Spleen (tissue), 11 donors: ENCODE results near the gene GTF3C5. TPM values are rescaled to one million over a fixed set of nuclear protein-coding genes. Genes with fewer than 3 reads are reported as not detected.

Source experiments
- DNase-seq: peaks from one replicate; pipeline ENCODE4 v3.0.0-alpha.2; 2020
- H3K27ac ChIP-seq, 8 donors: fragments of 200-600 bp; sonication (generic) in 7 of 8; 1 replicate in 4 of 8; 2 replicates in 4 of 8; pipeline versions ENCODE4 v1.5.0 to v1.8.0; 2016 to 2021; ENCODE audit warnings: inconsistent platforms in 4 of 8, mild to moderate bottlenecking in 4 of 8, moderate library complexity in 1 of 8
- H3K27me3 ChIP-seq, 7 donors: fragments of 200-600 bp; sonication (generic) in 6 of 7; replicated peaks in 1 of 7; 1 replicate in 4 of 7; 2 replicates in 3 of 7; pipeline versions ENCODE4 v1.5.0 to v1.8.0; 2016 to 2021; ENCODE audit warnings: inconsistent platforms in 3 of 7, mild to moderate bottlenecking in 1 of 7
- H3K36me3 ChIP-seq, 6 donors: fragments of 200-600 bp; sonication (generic) in 5 of 6; 1 replicate in 4 of 6; 2 replicates in 2 of 6; pipeline versions ENCODE4 v1.5.0 to v1.8.0; 2016 to 2021; ENCODE audit warnings: inconsistent platforms in 2 of 6
- H3K4me1 ChIP-seq, 6 donors: fragments of 200-600 bp; sonication (generic) in 5 of 6; 1 replicate in 3 of 6; 2 replicates in 3 of 6; pipeline versions ENCODE4 v1.5.0 to v1.8.0; 2016 to 2021; ENCODE audit warnings: inconsistent platforms in 3 of 6
- H3K4me3 ChIP-seq, 8 donors: fragments of 200-600 bp; sonication (generic) in 7 of 8; 1 replicate in 4 of 8; 2 replicates in 4 of 8; pipeline versions ENCODE4 v1.5.0 to v1.8.0; 2016 to 2021; ENCODE audit warnings: inconsistent platforms in 4 of 8, mild to moderate bottlenecking in 4 of 8, moderate library complexity in 2 of 8
- H3K9me3 ChIP-seq, 8 donors: fragments of 200-600 bp; sonication (generic) in 7 of 8; 1 replicate in 4 of 8; 2 replicates in 4 of 8; pipeline versions ENCODE4 v1.5.0 to v1.8.0; 2016 to 2021; ENCODE audit warnings: inconsistent platforms in 4 of 8
- CTCF ChIP-seq, 11 experiments: fragments of 200-600 bp in 7 of 11; fragments of 450-650 bp in 4 of 11; sonication (generic) in 4 of 11; IDR thresholded peaks in 8 of 11; conservative IDR thresholded peaks in 3 of 11; 1 replicate in 7 of 11; 2 replicates in 4 of 11; pipeline versions ENCODE4 v1.4.0 to v1.8.0; 2016 to 2021; ENCODE audit warnings: antibody characterized with exemption in 11 of 11, inconsistent platforms in 4 of 11, mild to moderate bottlenecking in 1 of 11
- POLR2A ChIP-seq, 3 donors: fragments of 450-650 bp; IDR thresholded peaks; one replicate each; pipeline ENCODE4 v1.5.1; 2017; ENCODE audit warnings: antibody characterized with exemption in 3 of 3, mild to moderate bottlenecking in 1 of 3
- POLR2AphosphoS5 ChIP-seq, 3 donors: sonication (generic); formaldehyde crosslinking; IDR thresholded peaks; one replicate each; pipeline ENCODE4 v1.5.1; 2017; ENCODE audit warnings: antibody characterized with exemption in 3 of 3
- WGBS, 5 donors: extraction: QIAGEN DNeasy Blood & Tissue Kit in 3 of 5; methylation state at CpG; one replicate each; pipeline versions ENCODE4 v1.1.5 to v1.1.7; 2013 to 2018; 5-methylcytosine and 5-hydroxymethylcytosine counted together
- intact Hi-C: fragments of 100-400 bp; cut with DNase I; formaldehyde crosslinking; loops from one replicate; pipeline ENCODE4 v1.15.0; 2023; ENCODE audit warnings: low total_unique reads
- polyA plus RNA-seq, 3 donors: library from polyadenylated mRNA; stranded (reverse); fragments of 200-250 nt; gene quantifications; one replicate each; pipeline ENCODE4 v1.2.1, GENCODE V29; 2013
- total RNA-seq, 7 donors: library from RNA; depleted of rRNA in 3 of 7; stranded (reverse); fragments of >200 nt in 3 of 7; fragmentation: NEBNext Ultra II Directional in 4 of 7; extraction: Animal tissue kit (Norgen Biotek cat#: 25700) in 4 of 7; gene quantifications; one replicate each; pipeline versions ENCODE4 v1.1.0 to v1.2.1, GENCODE V29; 2016 to 2021
- donor health status: healthy with polysubstance abuse.
- donor health status: DM: no; HTN: no; CAD: no; lungs with moderate emphysema.
- donor health status: DM: no; HTN: no; CAD: no.
- donor health status: Bipolar disorder and iron deficiency.
- donor health status: healthy.
- donor health status: DM: no; HTN: no; CAD: no.
- donor health status: DM: yes; HTN: yes; CAD: no.

Gene GTF3C5
- total and polyA plus RNA-seq, 10 donors = 34.9 to 64.4 (median 47.5) TPM

DNA sequence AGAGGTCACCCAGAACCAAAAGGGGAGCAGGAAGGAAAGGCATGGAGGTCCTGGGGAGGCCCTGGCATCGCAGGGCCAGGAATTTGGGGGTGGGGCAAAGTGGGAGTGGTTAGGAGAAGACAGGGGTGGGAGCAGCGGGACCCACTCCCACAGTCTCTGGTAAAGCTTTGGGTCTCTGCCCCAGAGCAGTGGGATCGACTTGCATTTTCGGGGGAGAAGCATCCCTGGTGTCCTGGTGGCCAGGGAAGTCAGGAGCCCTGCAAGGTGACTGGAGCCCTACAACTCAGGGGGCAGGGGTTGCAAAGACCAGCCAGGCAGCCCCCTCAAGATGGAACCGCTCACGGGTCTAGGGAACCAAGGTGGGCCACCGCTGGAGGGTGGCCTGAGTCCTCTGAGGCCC is 22.4 kb upstream of the GTF3C5 start:
- intact Hi-C loops = no loop called here
- DNase-seq = peak; percentile 19
- 82 to 89% (median 84%) methylated on average over 6 to 7 of the region's 7 CpGs for WGBS, 5 donors

DNA sequence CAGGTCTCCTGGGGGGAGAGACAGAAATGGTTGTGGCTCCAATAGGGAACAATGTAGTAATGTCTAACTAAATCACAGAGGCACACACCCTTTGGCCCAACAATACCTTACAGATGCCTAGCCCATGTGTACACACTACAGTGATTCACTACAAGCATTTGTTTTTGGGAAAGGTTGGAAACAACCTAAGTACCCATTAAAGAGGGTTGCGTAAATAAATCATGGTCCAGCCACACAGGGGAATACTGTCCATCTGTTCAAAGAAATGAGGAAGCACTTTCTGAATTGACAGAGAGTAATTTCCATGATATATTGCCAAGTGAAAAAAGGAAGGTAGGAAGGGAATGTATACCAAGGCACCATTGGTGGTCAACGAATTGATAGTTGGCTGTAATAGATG is 22.0 kb upstream of the GTF3C5 start:
- 53 to 75% (median 66%) methylated on average over 2 of the region's 2 CpGs for WGBS, 5 donors
- H3K27ac ChIP-seq = no peak overlapping the region
- no peak overlapping the region for H3K4me3 ChIP-seq
- H3K36me3 ChIP-seq = no peaks in the 10 kb centered on the region
- peaks cover 0 to 11% (median 3%) of the 10 kb centered on the region in 8 donors for H3K9me3 ChIP-seq
- peaks cover 0 to 19% (median 13%) of the 10 kb centered on the region in 6 donors for H3K4me1 ChIP-seq
- DNase-seq = no peak
- peaks cover 0 to 50% (median 0%) of the 10 kb centered on the region in 7 donors for H3K27me3 ChIP-seq
- intact Hi-C loops = no loop called here
- TF ChIP-seq POLR2AphosphoS5 (IDR thresholded peaks at IDR 0.05) (no peak), CTCF (IDR thresholded peaks at IDR 0.05 in 8 of 11, conservative IDR thresholded peaks at IDR 0.05 in 3 of 11) (no peak), POLR2A (IDR thresholded peaks at IDR 0.05) (no peak)

More for the DNA sequence above, 22.4 kb upstream of the GTF3C5 start:
- peaks cover 0 to 10% (median 2%) of the 10 kb centered on the region in 8 donors for H3K9me3 ChIP-seq
- H3K27ac ChIP-seq = no peak overlapping the region
- TF ChIP-seq CTCF (IDR thresholded peaks at IDR 0.05 in 8 of 11, conservative IDR thresholded peaks at IDR 0.05 in 3 of 11) (no peak), POLR2AphosphoS5 (IDR thresholded peaks at IDR 0.05) (no peak), POLR2A (IDR thresholded peaks at IDR 0.05) (no peak)
- no peak overlapping the region for H3K4me3 ChIP-seq
- H3K36me3 ChIP-seq = no peaks in the 10 kb centered on the region
- peaks cover 0 to 23% (median 17%) of the 10 kb centered on the region in 6 donors for H3K4me1 ChIP-seq
- peaks cover 0 to 54% (median 0%) of the 10 kb centered on the region in 7 donors for H3K27me3 ChIP-seq

DNA sequence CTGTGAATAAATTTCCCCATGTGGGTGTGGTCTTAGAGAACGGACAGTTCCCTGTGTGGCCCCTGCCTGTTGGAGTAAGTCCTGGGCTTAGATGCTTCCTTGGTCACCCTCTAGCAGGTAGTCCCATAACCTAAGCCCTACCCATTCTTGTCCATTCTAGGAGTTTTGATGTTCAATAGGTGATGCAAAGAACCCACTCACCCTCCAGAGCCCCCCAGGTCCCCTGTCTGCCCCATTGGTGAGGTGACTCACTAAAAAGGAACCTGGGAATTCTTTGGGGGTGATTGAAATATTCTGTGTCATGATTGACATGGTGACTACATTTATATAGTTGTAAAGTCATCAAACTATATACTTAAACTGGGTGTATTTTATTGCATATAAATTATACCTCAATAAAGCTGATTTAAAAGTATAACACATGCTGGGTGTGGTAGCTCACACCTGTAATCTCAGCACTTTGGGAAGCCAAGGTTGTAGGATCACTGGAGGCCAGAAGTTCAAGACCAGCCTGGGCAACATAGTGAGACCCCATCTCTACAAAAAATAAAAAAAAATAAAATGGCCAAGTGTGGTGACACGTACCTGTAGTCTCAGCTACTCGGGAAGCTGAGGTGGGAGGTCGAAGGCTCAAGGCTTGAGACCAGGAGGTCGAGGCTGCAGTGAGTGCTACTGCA is 20.8 kb upstream of the GTF3C5 start:
- Histone ChIP-seq H3K27ac (no peak overlapping the region), H3K27me3 (peaks cover 0 to 38% (median 0%) of the 10 kb centered on the region in 7 donors), H3K4me1 (peaks cover 0 to 6% (median 1%) of the 10 kb centered on the region in 6 donors), H3K9me3 (peaks cover 0 to 23% (median 8%) of the 10 kb centered on the region in 8 donors), H3K4me3 (no peak overlapping the region), H3K36me3 (no peaks in the 10 kb centered on the region)
- 71 to 91% (median 84%) methylated on average over 5 of the region's 5 CpGs for WGBS, 5 donors
- DNase-seq = no peak
- no peak for TF ChIP-seq CTCF (IDR thresholded peaks at IDR 0.05 in 8 of 11, conservative IDR thresholded peaks at IDR 0.05 in 3 of 11)
- no peak for TF ChIP-seq POLR2AphosphoS5 (IDR thresholded peaks at IDR 0.05)
- TF ChIP-seq POLR2A (IDR thresholded peaks at IDR 0.05) = no peak
- intact Hi-C loops = no loop called here

DNA sequence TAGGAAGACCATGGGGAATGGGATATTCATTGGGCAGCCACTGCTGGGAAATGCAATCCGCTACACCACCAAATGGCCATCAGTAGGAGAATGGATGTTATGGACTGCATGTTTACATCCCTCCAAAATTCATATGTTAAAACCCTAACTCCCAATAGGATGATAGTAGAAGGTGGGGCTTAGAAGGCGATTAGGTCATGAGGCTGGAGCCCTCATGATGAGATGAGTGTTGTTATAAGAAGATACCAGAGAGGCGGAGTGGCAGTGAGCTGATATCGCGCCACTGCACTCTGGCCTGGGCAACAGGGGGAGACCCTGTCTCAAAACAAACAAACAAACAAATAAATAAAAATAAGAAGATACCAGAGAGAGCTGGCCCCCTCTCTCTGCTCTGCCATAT is 16.1 kb upstream of the GTF3C5 start:
- no peak overlapping the region for H3K4me3 ChIP-seq
- DNase-seq = no peak
- intact Hi-C loops = no loop called here
- H3K9me3 ChIP-seq = peaks cover 0 to 39% (median 15%) of the 10 kb centered on the region in 8 donors
- no peak overlapping the region for H3K27ac ChIP-seq
- peaks cover 0 to 11% (median 0%) of the 10 kb centered on the region in 7 donors for H3K27me3 ChIP-seq
- TF ChIP-seq POLR2AphosphoS5 (IDR thresholded peaks at IDR 0.05) (no peak), POLR2A (IDR thresholded peaks at IDR 0.05) (no peak), CTCF (IDR thresholded peaks at IDR 0.05 in 8 of 11, conservative IDR thresholded peaks at IDR 0.05 in 3 of 11) (no peak)
- no peaks in the 10 kb centered on the region for H3K36me3 ChIP-seq
- 79 to 94% (median 85%) methylated on average over 5 of the region's 5 CpGs for WGBS, 5 donors
- no peaks in the 10 kb centered on the region for H3K4me1 ChIP-seq
